ENCODE measurements around the gene NFIX. TPM values are rescaled to one million over a fixed set of nuclear protein-coding genes. Genes with fewer than 3 reads are reported as not detected.

NFIX gene
- total RNA-seq, 1 donor from 2014 or later: 146 TPM

DNA sequence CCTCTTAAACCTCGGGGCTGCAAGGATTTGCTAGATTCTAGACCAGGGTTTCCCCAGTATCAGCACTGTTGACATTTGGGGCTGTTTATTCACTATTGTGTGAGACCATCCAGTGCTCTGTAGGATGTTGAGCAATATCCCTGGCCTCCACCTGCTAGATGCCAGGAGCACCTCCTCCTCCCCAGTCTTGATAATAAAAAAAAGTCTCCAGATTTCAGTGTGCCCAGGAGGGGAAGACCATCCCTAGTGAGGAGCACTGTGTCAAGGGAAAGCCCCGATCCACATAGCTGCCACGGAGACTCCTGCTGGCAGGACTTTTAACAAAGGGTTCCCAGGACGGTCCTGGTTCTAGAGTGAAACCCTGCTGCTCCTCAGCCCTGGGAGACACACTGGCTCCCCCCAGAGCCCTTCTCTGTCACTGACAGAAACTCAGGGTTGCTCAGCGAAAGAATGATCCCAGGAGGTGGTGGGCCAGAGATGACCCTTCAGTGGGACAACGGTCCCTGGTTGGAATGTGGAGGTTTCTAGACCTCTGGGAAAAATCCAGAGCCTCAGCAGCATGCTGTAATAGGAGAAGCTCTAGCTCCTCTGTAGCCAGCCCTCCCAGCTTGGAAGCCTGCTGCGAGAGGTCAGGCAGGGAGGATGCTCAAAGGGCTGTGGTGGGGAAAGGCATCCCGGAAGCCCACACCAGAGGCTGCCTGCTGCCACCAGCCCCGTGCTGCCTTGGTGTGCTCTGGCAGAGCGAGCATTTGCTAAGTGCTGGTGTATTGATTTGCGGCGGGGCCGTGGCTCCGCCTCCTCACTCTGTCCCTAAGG is 87.1 kb downstream of the NFIX start:
- TF ChIP-seq CTCF (IDR thresholded peaks at IDR 0.05): no peak
- no peak for ATAC-seq
- Histone ChIP-seq H3K4me3 (no peak overlapping the region), H3K9me3 (no peaks in the 10 kb centered on the region), H3K27ac (peak overlapping the region; percentile 31), H3K36me3 (peaks cover 53% of the 10 kb centered on the region), H3K27me3 (ENCODE audit: low read depth) (no peaks in the 10 kb centered on the region), H3K4me1 (peaks cover 54% of the 10 kb centered on the region)
- intact Hi-C loops (cut with DNase I): no loop called here
- no peak for DNase-seq

- H3K27ac ChIP-seq: peak overlapping the region; percentile 31
- no peak for ATAC-seq
- H3K9me3 ChIP-seq: no peaks in the 10 kb centered on the region
These were observed 87.7 kb downstream of the NFIX start for GRCh38 chr19:13083008-13083404.

GRCh38 chr19:13083627-13084026 is 88.4 kb downstream of the NFIX start:
- intact Hi-C loops (cut with DNase I): no loop called here
- peaks cover 52% of the 10 kb centered on the region for H3K36me3 ChIP-seq
- peaks cover 43% of the 10 kb centered on the region for H3K4me1 ChIP-seq
- H3K27me3 ChIP-seq (ENCODE audit: low read depth): no peaks in the 10 kb centered on the region
- H3K27ac ChIP-seq: no peak overlapping the region
- H3K4me3 ChIP-seq: no peak overlapping the region
- no peak for TF ChIP-seq CTCF (IDR thresholded peaks at IDR 0.05)
- DNase-seq (no peak), ATAC-seq (no peak)
- H3K9me3 ChIP-seq: no peaks in the 10 kb centered on the region

More at GRCh38 chr19:13083008-13083404, 87.7 kb downstream of the NFIX start:
- intact Hi-C loops (cut with DNase I): no loop called here
- no peak for TF ChIP-seq CTCF (IDR thresholded peaks at IDR 0.05)
- Histone ChIP-seq H3K4me3 (no peak overlapping the region), H3K27me3 (ENCODE audit: low read depth) (no peaks in the 10 kb centered on the region), H3K36me3 (peaks cover 51% of the 10 kb centered on the region), H3K4me1 (peaks cover 49% of the 10 kb centered on the region)
- DNase-seq: no peak

DNA sequence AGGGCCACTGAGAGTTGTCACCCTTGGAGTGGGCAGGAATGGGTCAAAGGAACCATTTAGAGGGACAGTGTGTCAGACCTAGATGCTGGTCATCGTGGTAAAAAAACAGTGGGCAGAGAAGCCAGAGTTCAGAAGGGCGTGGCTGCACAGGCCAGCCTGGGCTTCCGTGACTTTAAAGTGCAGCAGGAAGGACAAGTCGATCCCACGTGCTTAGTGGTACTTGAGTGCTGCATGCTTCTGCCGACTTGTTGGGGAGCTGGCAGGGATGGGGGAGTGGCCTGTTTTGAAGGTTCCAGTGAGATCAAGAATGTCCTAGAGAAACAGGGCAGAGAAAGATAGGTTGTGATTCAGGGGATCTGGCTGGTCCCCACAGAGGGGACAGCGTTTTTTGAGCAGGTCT is 90.4 kb downstream of the NFIX start:
- Histone ChIP-seq H3K4me1 (peaks cover 33% of the 10 kb centered on the region), H3K36me3 (peaks cover 57% of the 10 kb centered on the region), H3K4me3 (no peak overlapping the region), H3K9me3 (no peaks in the 10 kb centered on the region), H3K27ac (peak overlapping the region; percentile 60), H3K27me3 (ENCODE audit: low read depth) (no peaks in the 10 kb centered on the region)
- intact Hi-C loops (cut with DNase I): no loop called here
- peak; percentile 66 for DNase-seq
- TF ChIP-seq CTCF (IDR thresholded peaks at IDR 0.05): no peak
- ATAC-seq: peak; percentile 80 to 88

DNA sequence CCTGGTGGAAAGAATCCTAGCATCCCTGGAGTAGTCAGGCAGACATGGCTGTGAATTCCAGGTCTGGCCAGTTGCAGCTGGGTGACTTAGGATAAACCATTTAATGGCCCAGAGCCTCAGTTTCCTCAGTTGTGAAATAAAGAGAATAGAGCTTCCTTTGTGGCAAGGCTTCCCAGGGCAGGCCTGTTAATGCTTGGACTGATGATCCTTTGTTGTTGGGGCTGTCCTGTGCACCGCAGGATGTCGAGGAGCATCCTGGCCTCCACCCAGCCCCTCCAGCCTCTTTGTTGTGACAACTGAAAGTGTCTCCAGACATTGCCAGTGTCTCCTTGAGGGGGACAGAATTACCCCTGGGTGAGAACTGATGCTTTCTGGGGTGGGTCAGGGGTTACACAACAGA is 91.1 kb downstream of the NFIX start:
- Histone ChIP-seq H3K9me3 (no peaks in the 10 kb centered on the region), H3K27ac (peak overlapping the region; percentile 60), H3K27me3 (ENCODE audit: low read depth) (no peaks in the 10 kb centered on the region), H3K4me1 (peaks cover 38% of the 10 kb centered on the region), H3K36me3 (peaks cover 61% of the 10 kb centered on the region), H3K4me3 (no peak overlapping the region)
- TF ChIP-seq CTCF (IDR thresholded peaks at IDR 0.05): no peak
- ATAC-seq (no peak), DNase-seq (no peak)
- intact Hi-C loops (cut with DNase I): no loop called here
